Smooth muscle cell of the brain vasculature (primary cell): ENCODE measurements around the gene NODAL.
A peak's percentile ranks its signal among the peaks of the same experiment; 100 is the strongest.

Experiments used
- DNase-seq: peaks from one replicate; pipeline ENCODE4 v3.0.0-alpha.2; 2012; ENCODE audit warnings: low read depth, low spot score

NODAL gene

DNA sequence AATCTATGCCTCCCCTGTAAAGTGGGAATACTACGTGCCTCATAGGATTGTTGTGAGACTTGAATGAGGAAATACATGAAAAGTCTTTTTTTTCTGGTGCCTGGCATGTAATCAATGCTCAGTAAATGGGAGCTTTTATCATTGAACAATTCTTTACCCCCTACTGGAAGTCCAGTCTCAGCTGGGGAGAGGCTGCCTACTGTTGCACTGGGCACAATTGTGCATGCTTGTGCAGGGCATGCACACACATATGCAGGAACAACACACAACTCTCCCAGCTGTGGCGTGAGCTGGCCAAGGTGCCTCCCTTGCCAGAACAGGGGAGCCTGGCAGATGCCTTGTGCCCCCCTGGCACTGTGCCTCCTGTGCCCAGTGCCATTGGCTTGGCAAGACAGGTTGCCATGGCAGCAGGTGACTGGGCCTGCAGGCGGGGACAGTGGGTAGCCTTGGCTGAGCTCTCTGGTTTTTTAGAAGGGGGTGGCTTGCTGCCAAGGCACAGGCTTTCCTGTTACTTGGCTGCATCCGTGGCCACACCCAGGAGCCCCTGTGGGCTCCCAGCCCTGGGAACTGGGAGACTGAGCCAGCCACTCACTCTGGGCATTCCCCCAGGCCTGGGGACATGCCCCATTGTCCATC lies 21.0 kb upstream of the NODAL start:
- no peak for DNase-seq

DNA sequence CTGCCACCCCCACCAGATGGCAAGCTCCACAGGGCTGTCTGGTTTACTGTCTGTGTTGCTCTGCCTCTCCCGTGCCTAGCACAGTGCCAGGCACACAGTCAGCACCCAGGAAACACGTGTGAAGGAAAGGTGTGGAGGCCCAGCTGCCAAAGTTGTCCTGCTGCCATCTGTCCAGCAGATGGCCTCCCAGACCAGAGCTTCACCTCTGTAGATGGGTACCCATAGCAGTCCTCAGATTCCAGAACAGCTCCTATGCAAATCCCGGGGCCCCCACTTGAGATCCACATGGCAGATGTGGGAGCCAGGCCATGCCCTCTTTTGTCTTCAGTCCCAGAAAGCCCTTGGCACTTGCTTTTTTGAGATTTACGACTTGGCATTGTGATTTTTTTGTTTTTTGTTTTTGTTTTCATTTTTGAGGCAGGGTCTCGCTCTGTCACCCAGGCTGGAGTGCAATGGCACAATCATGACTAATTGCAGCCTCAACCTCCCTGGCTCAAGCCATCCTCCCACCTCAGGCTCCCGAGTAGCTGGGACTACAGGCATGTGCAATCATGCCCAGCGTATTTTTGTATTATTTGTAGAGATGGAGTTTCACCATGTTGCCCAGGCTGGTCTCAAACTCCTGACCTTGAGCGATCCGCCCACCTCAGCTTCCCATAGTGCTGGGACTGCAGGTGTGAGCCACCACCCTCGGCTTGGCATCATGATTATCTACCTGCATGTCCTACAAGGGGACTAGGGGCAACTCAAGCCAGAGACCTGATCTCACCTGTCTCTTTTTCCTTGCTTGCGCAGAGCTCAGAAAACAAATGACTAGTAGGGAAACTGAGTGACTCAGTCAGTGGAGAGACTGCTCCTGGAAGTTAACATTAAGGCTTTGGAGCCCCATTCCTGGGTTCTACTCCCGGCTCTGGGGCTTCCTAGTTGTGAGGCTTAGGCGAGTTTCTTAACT lies 20.2 kb upstream of the NODAL start:
- no peak for DNase-seq

DNA sequence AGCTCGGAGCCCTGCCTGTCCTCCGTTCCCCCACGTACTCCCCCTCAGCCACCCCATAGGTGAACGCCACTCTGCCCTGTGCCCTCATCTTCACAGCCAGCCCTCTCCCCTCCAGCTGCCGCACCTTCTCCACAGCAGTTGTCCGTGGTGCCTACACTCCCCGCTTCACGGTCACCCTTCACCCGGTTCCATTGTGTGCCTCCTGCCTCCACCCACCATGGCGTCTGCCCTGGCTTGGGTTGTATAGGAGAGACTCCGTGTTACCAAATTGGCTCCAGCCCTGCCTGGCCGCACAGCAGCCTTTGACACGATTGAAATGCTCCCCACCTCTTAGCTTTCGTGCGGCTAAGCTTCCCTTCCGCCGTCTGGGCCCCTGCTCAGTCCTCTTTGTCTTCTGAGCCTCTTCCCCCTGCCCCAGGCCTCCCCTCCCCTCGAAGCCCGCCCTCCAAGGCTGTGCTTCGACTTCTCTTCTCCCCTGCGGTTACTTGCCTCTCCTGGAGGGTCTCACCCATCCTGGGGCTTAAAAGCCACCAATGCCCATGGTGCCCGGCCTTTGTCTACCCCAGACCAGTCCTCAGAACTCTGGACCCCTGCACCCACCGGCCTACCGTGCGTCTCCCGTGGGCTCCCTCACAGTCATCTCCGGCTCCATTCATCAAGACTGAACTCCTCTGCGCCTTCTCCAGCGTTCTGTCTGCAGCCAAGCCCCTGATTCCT lies 18.5 kb upstream of the NODAL start:
- no peak for DNase-seq

DNA sequence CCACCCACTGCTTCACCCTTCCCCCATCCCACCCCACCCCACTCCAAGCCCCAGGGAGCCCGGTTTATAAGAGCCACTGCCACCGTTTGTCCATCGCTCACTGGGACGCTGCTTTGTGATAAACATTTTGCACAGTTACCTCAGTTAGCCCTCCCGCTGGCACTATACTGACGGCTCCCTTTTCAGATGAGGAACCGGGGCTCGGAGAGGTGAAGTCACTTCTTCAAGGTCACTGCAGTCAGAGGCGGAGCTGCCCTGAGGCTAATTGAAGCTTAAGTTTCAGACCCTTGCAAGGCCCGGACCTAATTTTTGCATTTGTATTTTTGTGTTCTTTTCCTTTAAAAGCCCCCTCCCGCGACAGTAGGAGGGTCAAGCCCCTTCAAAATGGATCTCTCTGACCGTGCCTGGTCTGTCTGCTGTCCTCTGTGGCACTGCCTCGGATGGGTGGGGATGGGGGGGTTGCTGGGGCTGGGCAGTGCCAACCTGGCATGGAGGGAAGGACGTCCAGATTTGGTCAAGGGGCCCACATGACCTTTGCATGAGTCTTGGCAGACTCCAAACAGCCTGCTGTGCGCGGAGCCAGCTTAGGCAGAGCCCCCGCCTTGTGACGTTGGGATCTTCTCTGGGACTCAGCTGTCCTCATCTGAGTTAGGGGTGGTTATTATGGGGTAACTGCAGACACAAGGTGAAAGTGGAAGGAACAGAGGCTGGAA lies 17.7 kb upstream of the NODAL start:
- DNase-seq: no peak

DNA sequence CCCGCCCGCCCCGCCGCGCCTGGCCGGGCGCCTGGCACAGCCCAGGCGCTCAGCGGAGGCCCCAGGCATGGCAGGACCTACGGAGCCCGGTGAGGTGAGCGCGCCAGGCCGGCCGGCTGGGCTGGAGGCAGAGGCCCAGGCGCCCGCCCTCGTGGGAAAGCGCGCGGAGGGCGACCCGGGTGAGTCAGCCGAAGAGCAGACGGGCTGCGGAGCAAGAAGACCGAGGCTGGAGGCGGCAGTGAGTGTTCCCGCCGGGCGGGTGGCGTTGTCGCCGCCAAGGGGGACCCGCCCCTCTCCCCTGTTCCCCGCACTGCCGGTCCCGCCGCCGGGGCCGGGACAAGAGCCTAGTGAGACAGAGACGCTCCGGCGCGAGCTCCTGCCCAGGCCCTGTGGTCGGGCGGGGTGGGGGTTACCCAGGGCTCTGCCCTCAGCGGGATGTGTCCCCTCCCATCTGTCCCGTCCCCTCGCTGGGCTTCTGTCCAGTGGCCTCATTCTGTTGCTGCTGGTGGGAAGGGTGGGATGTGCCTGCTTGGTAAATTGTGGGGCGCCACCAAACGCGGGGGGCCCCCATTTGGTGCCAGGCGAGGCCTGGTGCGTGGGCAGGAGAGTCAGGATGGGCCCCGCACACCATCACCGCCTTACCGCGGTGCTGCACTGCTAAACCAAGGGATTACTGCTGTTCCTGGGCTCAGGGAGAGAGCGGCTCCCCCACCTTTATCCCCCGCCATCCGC lies 17.0 kb upstream of the NODAL start:
- DNase-seq: peak; percentile 49

DNA sequence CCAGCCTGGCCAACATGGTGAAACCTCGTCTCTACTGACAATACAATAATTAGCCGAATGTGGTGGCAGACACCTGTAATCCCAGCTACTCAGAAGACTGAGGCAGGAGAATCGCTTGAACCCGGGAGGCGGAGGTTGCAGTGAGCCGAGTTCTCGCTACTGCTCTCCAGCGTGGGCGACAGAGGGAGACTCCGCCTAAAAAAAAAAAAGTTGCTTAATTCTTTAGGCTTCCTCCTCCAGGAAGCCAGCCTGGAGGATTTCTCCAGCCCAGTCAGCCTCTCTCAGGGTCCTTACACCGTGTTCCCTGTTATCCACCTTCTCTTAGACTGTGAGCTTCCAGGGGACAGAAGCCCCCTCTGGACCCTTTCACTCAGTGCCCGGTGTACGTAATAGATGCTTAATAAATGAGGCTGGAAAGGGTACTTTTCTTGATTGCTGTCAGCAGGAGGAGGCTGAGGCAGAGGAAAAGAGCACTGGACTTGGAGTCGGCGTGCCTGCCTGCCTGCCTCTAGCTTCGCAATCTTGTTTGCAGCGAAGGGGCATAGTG lies 16.4 kb upstream of the NODAL start:
- DNase-seq: no peak

DNA sequence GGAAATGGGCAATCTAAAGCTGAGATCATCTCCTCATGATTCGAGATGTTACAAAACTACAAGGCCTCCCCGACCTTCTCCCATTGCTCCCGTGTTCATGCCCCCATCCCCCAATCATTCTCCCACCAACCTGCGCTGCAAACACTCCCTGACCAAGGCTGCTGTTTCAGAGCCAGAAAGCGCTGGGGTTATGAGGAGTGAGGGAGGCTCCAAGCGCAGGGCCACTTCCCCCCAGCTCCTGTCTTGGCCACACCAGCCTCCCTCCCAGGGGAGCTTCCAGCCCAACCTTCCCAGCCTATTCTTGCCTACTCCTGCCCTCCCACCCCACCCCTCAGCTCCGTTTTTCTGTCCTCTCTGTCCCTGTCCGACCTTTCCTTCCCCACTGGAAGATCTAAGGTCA lies 14.7 kb upstream of the NODAL start:
- DNase-seq: no peak

DNA sequence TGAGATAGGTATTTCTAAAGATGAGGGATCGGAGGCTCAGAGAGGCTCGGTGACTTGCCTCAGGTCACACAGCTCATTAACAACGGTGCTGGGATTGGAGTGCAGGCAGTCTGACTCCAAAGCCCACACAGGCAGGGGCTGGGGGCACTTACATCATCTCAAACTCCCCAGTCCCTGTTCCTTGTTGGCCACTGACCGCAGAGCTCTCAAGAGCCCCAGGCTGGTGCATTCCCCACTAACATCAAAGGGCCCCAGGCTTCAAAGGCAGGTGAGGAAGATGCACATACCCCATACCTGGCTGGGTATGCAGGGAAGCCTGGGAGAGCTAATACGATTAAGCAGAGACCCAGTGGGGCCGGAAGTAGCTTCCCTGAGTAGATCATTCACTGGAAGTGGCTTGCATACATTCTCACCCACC lies 13.7 kb upstream of the NODAL start:
- DNase-seq: no peak

DNA sequence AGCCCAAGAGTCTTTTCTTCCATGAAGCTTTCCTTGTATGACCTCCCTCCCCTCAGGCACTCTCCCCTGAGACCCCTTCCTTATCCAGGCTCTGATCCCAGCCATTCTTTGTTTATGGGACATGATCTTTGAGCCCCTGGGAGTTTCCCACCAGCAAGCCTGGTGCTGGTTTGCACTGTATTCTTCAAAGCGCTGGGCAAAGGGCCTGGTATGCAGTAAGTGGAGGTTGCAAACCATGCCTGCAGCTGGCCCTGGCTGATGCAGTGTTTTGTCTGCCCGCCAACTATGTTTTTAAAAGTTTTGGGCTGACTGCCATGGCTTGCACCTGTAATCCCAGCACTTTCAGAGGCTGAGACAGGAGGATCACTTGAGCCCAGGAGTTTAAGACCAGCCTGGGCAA lies 6.8 kb upstream of the NODAL start:
- DNase-seq: no peak

DNA sequence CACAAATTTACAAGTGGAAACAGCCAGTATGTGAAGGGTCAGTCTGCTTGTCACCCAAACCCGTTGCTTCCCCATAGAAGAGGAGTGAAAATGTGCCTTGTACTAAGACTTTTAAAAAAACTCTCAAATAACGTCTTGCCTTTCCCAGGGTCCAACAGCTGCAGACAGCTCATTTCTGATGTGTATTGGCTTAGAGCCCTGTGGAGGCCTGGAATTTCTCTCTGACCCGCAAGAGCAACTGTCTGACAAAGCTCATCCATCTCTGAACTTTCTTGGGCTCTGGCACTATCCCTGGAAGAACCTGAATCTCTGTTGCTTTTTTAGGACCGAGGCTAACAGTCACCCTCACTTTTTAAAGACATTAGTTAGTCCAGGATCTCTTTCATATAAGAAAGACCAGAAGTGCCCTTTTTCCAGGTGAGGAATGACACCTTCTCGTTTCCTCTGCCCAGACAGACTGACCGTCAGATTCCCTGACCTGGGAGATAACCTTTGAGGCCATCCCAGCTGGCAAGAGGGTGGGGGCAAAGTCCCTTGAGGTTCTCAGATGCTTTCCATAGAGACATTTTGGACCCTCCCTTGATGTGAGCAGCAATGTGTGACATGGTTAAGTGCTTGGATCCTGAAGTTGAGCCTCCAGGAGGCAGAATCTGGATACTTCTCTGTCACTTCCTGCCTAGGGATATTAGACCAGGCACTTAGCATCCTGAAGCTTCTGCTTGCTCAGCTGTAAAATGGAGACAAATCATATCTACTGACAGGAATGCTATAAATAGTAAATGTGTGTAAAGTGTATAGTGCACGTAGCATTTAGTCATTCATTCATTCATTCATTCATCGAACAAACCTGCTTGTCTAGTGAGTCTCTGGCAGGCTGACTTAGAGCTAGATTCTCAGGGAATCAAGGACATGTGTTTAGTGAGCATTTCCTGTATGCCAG lies 4.5 kb upstream of the NODAL start:
- no peak for DNase-seq

DNA sequence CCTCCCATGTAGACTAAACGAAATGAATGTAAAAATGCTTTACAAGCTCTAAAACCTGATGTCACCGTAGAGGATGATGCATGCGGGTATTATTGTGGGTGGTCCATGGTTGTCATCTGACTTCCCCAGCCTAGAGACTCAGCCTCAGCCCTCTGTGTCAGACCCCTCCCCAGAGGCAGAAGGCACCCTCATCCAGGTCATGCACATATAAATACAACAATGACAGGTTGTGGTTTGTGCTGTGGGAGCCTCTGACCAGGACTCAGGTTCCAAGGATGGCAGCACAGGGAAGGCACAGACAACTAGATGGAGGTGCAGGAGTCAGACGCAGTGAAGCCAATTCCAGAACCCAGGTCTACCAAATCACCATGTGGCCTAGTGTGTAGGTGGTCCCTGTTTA lies 3.3 kb upstream of the NODAL start:
- DNase-seq: no peak

DNA sequence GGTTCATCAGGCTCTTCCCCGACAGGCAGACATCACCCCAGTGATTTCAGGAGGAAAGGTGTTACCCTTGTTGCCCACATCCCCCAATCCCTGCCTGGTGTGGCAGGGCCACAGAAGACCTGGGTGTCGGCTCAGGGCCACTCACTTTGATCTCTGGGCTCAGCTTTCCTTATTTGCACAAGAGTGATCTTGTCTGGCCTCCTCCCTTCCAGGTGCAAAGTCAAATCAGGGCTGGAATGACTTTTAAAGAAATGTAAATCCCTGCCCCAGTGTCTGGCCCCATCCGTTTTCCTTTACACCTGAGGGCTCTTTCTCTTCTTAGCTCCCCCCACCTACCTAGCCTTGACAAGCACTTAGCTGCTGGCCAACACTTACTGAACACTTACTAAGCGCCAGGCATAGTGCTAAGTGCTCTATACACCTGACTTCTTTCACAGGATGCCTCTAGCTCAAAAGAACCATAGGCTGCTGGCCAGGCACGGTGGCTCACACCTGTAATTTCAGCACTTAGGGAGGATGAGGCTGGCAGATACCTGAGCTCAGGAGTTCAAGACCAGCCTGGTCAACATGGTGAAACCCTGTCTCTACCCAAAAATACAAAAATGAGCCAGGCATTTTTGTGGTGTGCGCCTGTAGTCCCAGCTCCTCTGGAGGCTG lies 979 bp upstream of the NODAL start:
- no peak for DNase-seq

DNA sequence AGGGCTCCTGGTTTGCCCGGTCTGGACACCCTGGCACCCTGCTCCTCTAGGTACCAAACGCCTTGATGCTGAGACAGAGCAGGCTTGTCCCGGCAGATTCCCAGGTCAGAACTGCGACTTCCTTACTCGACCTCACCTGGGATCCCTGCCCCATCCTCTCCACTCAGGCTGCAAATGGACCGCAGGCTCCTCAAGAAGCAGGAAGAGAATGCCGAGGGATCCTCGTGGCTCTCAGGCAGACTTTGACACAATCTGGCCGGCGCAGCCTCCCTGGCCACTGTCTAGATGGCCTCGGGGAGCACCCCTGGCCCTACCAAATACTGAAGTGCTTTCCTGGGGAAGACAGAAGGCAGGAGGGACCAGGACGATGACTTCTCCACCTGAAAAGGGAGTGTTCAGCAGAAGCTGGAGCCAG lies 421 bp upstream of the NODAL start:
- no peak for DNase-seq

DNA sequence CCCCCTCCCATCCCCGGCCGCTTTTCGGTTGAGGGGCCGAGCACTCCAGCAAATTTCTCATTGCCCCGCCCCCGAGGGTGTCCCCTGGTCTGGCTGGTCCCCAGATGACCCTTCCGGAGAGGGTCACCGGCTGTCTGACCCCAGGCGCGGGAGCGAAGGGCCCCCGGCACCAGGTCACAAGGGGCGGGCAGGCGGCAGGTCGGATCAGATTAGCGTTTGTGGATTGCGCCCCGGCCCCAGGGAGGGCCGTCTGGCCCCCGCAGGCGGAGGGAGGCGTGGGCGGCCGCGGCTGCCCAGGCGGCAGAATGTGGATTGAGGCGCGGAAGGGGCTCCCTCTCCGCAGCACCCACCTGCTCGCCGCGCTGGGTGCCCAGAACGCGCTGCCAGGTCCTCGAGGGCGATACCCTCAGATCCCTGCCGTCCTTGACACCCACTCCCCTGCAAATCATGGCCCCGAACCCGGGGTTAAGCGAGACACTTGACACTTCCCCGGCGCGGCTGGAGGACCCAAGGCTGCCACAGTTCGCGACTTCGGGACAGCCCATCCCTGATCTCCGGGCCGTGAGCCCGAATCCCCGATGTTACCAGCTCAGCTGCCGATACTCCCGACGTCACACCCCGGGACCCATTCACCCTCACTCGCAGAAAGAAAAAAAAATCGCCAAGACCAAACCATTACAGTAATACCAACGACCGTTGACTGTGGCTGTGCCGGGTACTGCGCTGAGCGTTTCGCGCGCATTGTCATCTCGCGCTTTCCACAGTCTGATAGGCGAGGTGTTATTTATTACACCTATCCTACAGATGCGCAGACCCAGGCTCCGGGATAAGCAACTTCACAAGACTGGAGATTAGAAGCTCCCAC lies 953 bp downstream of the NODAL start:
- DNase-seq: no peak

DNA sequence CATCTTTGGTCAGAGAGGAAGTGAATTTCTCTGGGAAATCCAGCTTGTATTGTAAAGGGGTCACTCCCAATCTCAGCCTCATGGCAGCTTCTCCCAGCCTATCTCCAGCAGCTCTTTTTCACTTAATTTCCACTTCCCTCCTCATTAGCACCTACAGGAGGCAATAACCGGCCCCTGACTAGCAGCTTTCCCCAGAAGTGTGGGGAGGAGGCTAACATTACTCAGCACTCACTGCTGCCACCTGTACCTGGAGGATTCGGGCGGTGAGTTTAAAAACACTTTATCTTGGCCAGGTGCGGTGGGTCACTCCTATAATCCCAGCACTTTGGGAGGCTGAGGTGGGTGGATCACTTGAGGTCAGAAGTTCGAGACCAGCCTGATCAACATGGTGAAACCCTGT lies 3.8 kb downstream of the NODAL start:
- DNase-seq: no peak

DNA sequence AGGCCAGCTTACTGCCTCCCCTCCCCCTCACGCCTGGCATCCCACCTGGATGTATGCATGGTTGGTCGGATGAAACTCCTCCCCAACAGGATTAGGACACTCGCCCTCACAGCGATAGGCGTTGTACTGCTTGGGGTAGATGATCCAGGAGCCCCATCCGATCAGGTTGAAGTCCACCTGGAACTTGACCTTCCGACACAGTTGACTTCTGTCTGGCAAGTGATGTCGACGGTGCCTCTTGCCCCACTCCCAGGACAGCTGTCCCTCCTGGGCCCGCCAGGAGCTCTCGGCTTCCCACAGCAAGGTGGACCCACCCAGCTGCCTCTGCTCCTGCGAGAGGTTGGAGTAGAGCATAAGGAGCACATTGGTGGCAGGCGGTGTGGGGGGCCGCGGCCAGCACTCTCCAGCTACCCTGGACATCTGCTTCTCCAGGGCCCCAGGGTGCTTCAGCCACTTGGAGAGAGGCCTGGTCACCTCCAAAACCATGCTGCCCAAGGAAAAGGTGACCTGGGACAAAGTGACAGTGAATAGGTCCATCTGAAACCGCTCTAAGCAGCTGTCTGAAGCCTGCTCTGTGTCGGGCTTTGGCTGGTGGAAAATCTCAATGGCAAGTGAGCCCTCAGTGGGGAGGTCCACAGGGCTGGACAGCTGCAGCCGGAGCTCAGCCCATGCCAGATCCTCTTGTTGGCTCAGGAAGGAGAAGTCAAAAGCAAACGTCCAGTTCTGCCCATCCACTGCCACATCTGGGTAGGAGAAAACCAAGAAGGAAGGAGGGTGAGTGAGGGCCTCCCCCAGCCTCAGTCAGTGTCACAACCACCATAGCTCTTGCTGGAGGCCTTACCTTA lies 6.0 kb downstream of the NODAL start:
- no peak for DNase-seq

DNA sequence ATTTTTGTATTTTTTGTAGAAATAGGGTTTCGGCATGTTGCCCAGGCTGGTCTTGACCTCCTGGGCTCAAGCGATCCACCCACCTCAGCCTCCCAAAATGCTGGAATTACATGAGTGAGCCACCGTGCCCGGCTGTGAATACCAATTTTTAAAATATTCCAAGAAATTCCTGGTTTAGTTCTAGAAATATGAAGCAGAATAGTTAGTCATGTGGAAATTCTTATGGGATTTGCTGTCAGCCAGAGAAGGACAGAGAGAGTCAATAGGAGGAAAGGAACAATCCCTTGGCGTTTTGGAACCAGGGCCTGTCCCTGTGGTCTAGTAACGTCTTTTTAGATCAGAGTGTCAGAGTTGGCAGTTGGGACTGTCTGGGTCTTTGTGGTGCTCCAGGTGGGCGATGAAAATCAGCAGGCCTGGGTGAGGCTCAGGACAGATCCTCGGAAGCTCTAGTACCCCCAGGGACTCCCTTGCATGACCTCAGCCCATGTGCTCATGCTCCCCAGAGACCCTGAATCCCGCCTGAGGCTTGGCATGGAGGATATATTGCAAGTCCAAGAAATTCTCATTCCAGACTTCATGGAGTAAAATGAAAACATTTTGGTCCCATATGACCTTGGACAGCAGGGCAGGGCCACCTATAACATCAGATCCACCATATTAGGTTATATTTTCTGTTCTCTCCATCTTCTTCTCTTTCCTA lies 7.8 kb downstream of the NODAL start:
- no peak for DNase-seq
